Nephron (organoid): ENCODE data around the gene TBC1D17.

Experiments used
- H3K27ac Mint-ChIP-seq, 3 experiments: 2 replicates each; pipeline ENCODE4 v1.8.0; 2020; ENCODE audit warnings: mixed read lengths in 3 of 3, mild to moderate bottlenecking in 2 of 3, moderate library complexity in 1 of 3
- H3K27me3 Mint-ChIP-seq: 2 replicates; pipeline ENCODE4 v1.8.0; 2021; ENCODE audit warnings: low read depth, mild to moderate bottlenecking, moderate library complexity, mixed read lengths
- H3K36me3 Mint-ChIP-seq: 2 replicates; pipeline ENCODE4 v1.8.0; 2020; ENCODE audit warnings: low read depth, mixed read lengths
- H3K4me1 Mint-ChIP-seq: 2 replicates; pipeline ENCODE4 v1.8.0; 2020; ENCODE audit warnings: mixed read lengths
- H3K4me3 Mint-ChIP-seq, 3 experiments: 2 replicates each; pipeline ENCODE4 v1.8.0; 2020; ENCODE audit warnings: mild to moderate bottlenecking in 3 of 3, mixed read lengths in 3 of 3, moderate library complexity in 2 of 3
- H3K9me3 Mint-ChIP-seq: 2 replicates; pipeline ENCODE4 v1.8.0; 2020; ENCODE audit warnings: mixed read lengths
- CTCF ChIP-seq, 3 experiments: fragments of 200-600 bp; sonication (generic); IDR thresholded peaks; one replicate each; pipeline ENCODE4 v1.5.0; 2021; ENCODE audit warnings: antibody characterized with exemption in 3 of 3; ENCODE audit not compliant: unreplicated experiment in 3 of 3

TBC1D17 gene

GRCh38 chr19:49864890-49865289 lies 12.6 kb upstream of the TBC1D17 start:
- Mint-ChIP-seq H3K27me3 (no peaks in the 10 kb centered on the region), H3K36me3 (peaks cover 20% of the 10 kb centered on the region), H3K27ac (peak overlapping the region in 2 of 3 experiments; percentile 71 to 100), H3K9me3 (no peaks in the 10 kb centered on the region), H3K4me3 (no peak overlapping the region), H3K4me1 (peaks cover 33% of the 10 kb centered on the region)
- no peak for TF ChIP-seq CTCF (IDR thresholded peaks at IDR 0.05; ENCODE audit: unreplicated experiment in 3 of 3)

- Mint-ChIP-seq H3K36me3 (peaks cover 22% of the 10 kb centered on the region), H3K4me1 (peaks cover 42% of the 10 kb centered on the region), H3K9me3 (no peaks in the 10 kb centered on the region), H3K4me3 (no peak within 1 kb of the TSS), H3K27me3 (no peaks in the 10 kb centered on the region), H3K27ac (peak within 1 kb of the TSS in 2 of 3 experiments; percentile 98 to 100)
- TF ChIP-seq CTCF (IDR thresholded peaks at IDR 0.05; ENCODE audit: unreplicated experiment in 3 of 3): no peak
Measured at GRCh38 chr19:49866933-49867782, 10.3 kb upstream of the TBC1D17 start, which contains the start of gene PNKP. Gene PNKP (minus strand): TSS chr19:49867576. CDS start chr19:49867204, 372 bp downstream.

- H3K36me3 Mint-ChIP-seq: peaks cover 17% of the 10 kb centered on the region
- no peak for TF ChIP-seq CTCF (IDR thresholded peaks at IDR 0.05; ENCODE audit: unreplicated experiment in 3 of 3)
- no peaks in the 10 kb centered on the region for H3K27me3 Mint-ChIP-seq
- H3K27ac Mint-ChIP-seq: peak overlapping the region in 1 of 3 experiments; percentile 100
- H3K4me3 Mint-ChIP-seq: no peak overlapping the region
- no peaks in the 10 kb centered on the region for H3K9me3 Mint-ChIP-seq
- H3K4me1 Mint-ChIP-seq: peaks cover 38% of the 10 kb centered on the region
Measured at GRCh38 chr19:49869009-49869483, 8.5 kb upstream of the TBC1D17 start.

- TF ChIP-seq CTCF (IDR thresholded peaks at IDR 0.05; ENCODE audit: unreplicated experiment in 3 of 3): no peak
- peak overlapping the region in 2 of 3 experiments; percentile 92 to 93 for H3K4me3 Mint-ChIP-seq
- H3K27ac Mint-ChIP-seq: peak overlapping the region in 2 of 3 experiments; percentile 71 to 97
- peaks cover 11% of the 10 kb centered on the region for H3K36me3 Mint-ChIP-seq
- no peaks in the 10 kb centered on the region for H3K9me3 Mint-ChIP-seq
- H3K4me1 Mint-ChIP-seq: peaks cover 38% of the 10 kb centered on the region
- H3K27me3 Mint-ChIP-seq: no peaks in the 10 kb centered on the region
Measured at GRCh38 chr19:49869484-49870308, 7.8 kb upstream of the TBC1D17 start.

- Mint-ChIP-seq H3K4me3 (peak overlapping the region in 2 of 3 experiments; percentile 92 to 93), H3K27ac (peak overlapping the region in 2 of 3 experiments; percentile 71 to 97), H3K27me3 (no peaks in the 10 kb centered on the region), H3K36me3 (peaks cover 6% of the 10 kb centered on the region), H3K4me1 (peaks cover 33% of the 10 kb centered on the region), H3K9me3 (no peaks in the 10 kb centered on the region)
- no peak for TF ChIP-seq CTCF (IDR thresholded peaks at IDR 0.05; ENCODE audit: unreplicated experiment in 3 of 3)
Measured at GRCh38 chr19:49870309-49870901, 7.1 kb upstream of the TBC1D17 start.
